Neutrophil (primary cell): ENCODE data around the gene PTGER2.

Experiments
- H3K27ac ChIP-seq: fragments of 200-600 bp; sonication (generic); 2 replicates; pipeline ENCODE4 v1.5.1; 2016; ENCODE audit warnings: mild to moderate bottlenecking, moderate library complexity
- H3K27me3 ChIP-seq: fragments of 200-600 bp; sonication (generic); 2 replicates; pipeline ENCODE4 v1.6.0; 2016; ENCODE audit warnings: mild to moderate bottlenecking
- H3K36me3 ChIP-seq: fragments of 200-600 bp; sonication (generic); 2 replicates; pipeline ENCODE4 v1.5.1; 2017
- H3K4me1 ChIP-seq, 2 experiments: fragments of 200-600 bp in 1 of 2; sonication (generic) in 1 of 2; 1 replicate in 1 of 2; 2 replicates in 1 of 2; pipeline versions ENCODE4 v1.5.1 to v1.6.1; 2013 to 2016; ENCODE audit warnings: low read depth in 1 of 2, low read length in 1 of 2, mild to moderate bottlenecking in 1 of 2, moderate library complexity in 1 of 2; ENCODE audit not compliant: control insufficient read depth in 1 of 2, insufficient read depth in 1 of 2
- H3K4me3 ChIP-seq, 2 experiments: fragments of 200-600 bp in 1 of 2; sonication (generic) in 1 of 2; 1 replicate in 1 of 2; 2 replicates in 1 of 2; pipeline ENCODE4 v1.5.1; 2013 to 2016; ENCODE audit warnings: low read depth in 1 of 2, low read length in 1 of 2, mild to moderate bottlenecking in 1 of 2, moderate library complexity in 1 of 2
- H3K9me3 ChIP-seq: fragments of 200-600 bp; sonication (generic); 2 replicates; pipeline ENCODE4 v1.5.1; 2016
- CTCF ChIP-seq: fragments of 200-600 bp; sonication (generic); IDR thresholded peaks from 2 replicates; pipeline ENCODE4 v1.5.1; 2016; ENCODE audit warnings: antibody characterized with exemption

The PTGER2 gene

GRCh38 chr14:52363041-52363704 lies 49.1 kb downstream of the PTGER2 start:
- peaks cover 36% of the 10 kb centered on the region for H3K27me3 ChIP-seq
- H3K36me3 ChIP-seq: no peaks in the 10 kb centered on the region
- no peak overlapping the region for H3K4me3 ChIP-seq
- H3K4me1 ChIP-seq: peaks cover 12 to 17% of the 10 kb centered on the region in 2 experiments
- H3K27ac ChIP-seq: peak overlapping the region; percentile 67
- no peaks in the 10 kb centered on the region for H3K9me3 ChIP-seq
- TF ChIP-seq CTCF: no peak

GRCh38 chr14:52363961-52364360 lies 49.8 kb downstream of the PTGER2 start:
- TF ChIP-seq CTCF: no peak
- Histone ChIP-seq H3K36me3 (no peaks in the 10 kb centered on the region), H3K4me3 (no peak overlapping the region), H3K27ac (peak overlapping the region; percentile 67), H3K4me1 (peaks cover 12 to 17% of the 10 kb centered on the region in 2 experiments), H3K9me3 (no peaks in the 10 kb centered on the region), H3K27me3 (peaks cover 29% of the 10 kb centered on the region)

GRCh38 chr14:52365071-52365470 lies 51.0 kb downstream of the PTGER2 start:
- Histone ChIP-seq H3K4me1 (peaks cover 12 to 17% of the 10 kb centered on the region in 2 experiments), H3K27ac (no peak overlapping the region), H3K4me3 (no peak overlapping the region), H3K9me3 (no peaks in the 10 kb centered on the region), H3K36me3 (no peaks in the 10 kb centered on the region), H3K27me3 (peaks cover 18% of the 10 kb centered on the region)
- no peak for TF ChIP-seq CTCF

GRCh38 chr14:52366796-52367315 lies 52.7 kb downstream of the PTGER2 start:
- H3K9me3 ChIP-seq: no peaks in the 10 kb centered on the region
- H3K27ac ChIP-seq: no peak overlapping the region
- H3K4me3 ChIP-seq: no peak overlapping the region
- peaks cover 12 to 17% of the 10 kb centered on the region in 2 experiments for H3K4me1 ChIP-seq
- H3K36me3 ChIP-seq: no peaks in the 10 kb centered on the region
- no peak for TF ChIP-seq CTCF
- peaks cover 9% of the 10 kb centered on the region for H3K27me3 ChIP-seq

- H3K9me3 ChIP-seq: no peaks in the 10 kb centered on the region
- no peaks in the 10 kb centered on the region for H3K36me3 ChIP-seq
- no peak for TF ChIP-seq CTCF
- no peak overlapping the region for H3K4me3 ChIP-seq
- peaks cover 9% of the 10 kb centered on the region for H3K27me3 ChIP-seq
- H3K27ac ChIP-seq: no peak overlapping the region
- peaks cover 0 to 2% of the 10 kb centered on the region in 2 experiments for H3K4me1 ChIP-seq
Measured at GRCh38 chr14:52369305-52369801, 55.2 kb downstream of the PTGER2 start.
